Natural killer cell (primary cell): ENCODE measurements around the gene PLPP4. TPM values are rescaled to one million over a fixed set of nuclear protein-coding genes. Genes with fewer than 3 reads are reported as not detected.

Source experiments
- ATAC-seq, 3 donors: fragments of 150-1000 bp in 2 of 3; fragments of 200-7000 bp in 1 of 3; cut with Tn5 transposase; 1 replicate in 1 of 3; 2 replicates in 2 of 3; pipeline ENCODE4 v1.10.0; 2021; ENCODE audit warnings: mild to moderate bottlenecking in 2 of 3, moderate library complexity in 2 of 3
- DNase-seq, 2 donors: peaks; one replicate each; pipeline versions ENCODE4 v3.0.0 to v3.0.0-alpha.2; 2013 to 2021; ENCODE audit warnings: mixed read lengths in 1 of 2
- H3K27ac ChIP-seq: one replicate; pipeline ENCODE4 v1.5.1; 2013; ENCODE audit warnings: mild to moderate bottlenecking, low read length
- H3K27me3 ChIP-seq: one replicate; pipeline ENCODE4 v1.6.1; 2013; ENCODE audit warnings: low read length; ENCODE audit not compliant: control insufficient read depth, insufficient read depth
- H3K36me3 ChIP-seq: one replicate; pipeline ENCODE4 v1.6.1; 2013; ENCODE audit warnings: low read length; ENCODE audit not compliant: control insufficient read depth, insufficient read depth
- H3K4me1 ChIP-seq: one replicate; pipeline ENCODE4 v1.6.1; 2013; ENCODE audit warnings: low read length; ENCODE audit not compliant: control insufficient read depth, insufficient read depth
- H3K4me3 ChIP-seq: one replicate; pipeline ENCODE4 v1.5.1; 2013; ENCODE audit warnings: low read length
- H3K9me3 ChIP-seq: one replicate; pipeline ENCODE4 v1.6.1; 2013; ENCODE audit warnings: low read length; ENCODE audit not compliant: control insufficient read depth, insufficient read depth
- H3K27ac Mint-ChIP-seq, 2 donors: one replicate each; pipeline ENCODE4 v1.8.0; 2022; ENCODE audit warnings: mild to moderate bottlenecking in 2 of 2, mixed read lengths in 2 of 2, moderate library complexity in 1 of 2
- H3K27me3 Mint-ChIP-seq, 2 donors: one replicate each; pipeline ENCODE4 v1.8.0; 2022; ENCODE audit warnings: low read depth in 2 of 2, mixed read lengths in 2 of 2
- H3K36me3 Mint-ChIP-seq: one replicate; pipeline ENCODE4 v1.8.0; 2022; ENCODE audit warnings: mixed read lengths
- H3K4me1 Mint-ChIP-seq, 2 donors: one replicate each; pipeline ENCODE4 v1.8.0; 2022; ENCODE audit warnings: mixed read lengths in 2 of 2
- H3K4me3 Mint-ChIP-seq: one replicate; pipeline ENCODE4 v1.8.0; 2022; ENCODE audit warnings: mild to moderate bottlenecking, moderate library complexity, mixed read lengths
- H3K9me3 Mint-ChIP-seq, 2 donors: one replicate each; pipeline ENCODE4 v1.8.0; 2022; ENCODE audit warnings: mixed read lengths in 2 of 2
- WGBS: methylation state at CpG from one replicate; pipeline ENCODE4 v1.1.7; 2013; ENCODE audit warnings: missing lambda C conversion rate; ENCODE audit not compliant: insufficient coverage; 5-methylcytosine and 5-hydroxymethylcytosine counted together
- intact Hi-C: fragments of 100-400 bp; cut with micrococcal nuclease; formaldehyde crosslinking; loops from one replicate; pipeline ENCODE4 v1.14.2; 2022
- total RNA-seq, 4 donors: library from RNA; stranded (reverse); fragments of 120-200 nt in 1 of 4; gene quantifications; one replicate each; pipeline versions ENCODE4 v1.2.3 to v1.2.4, GENCODE V29; 2013 to 2022
- TF ChIP-seq, protein P1 (sequence below): fragments of 200-600 bp; IDR thresholded peaks from one replicate; pipeline ENCODE4 v1.8.0; 2022; ENCODE audit warnings: antibody characterized with exemption

PLPP4 gene
- total RNA-seq, 3 donors from 2014 or later (not counting 1 experiment from before 2014, with no cell fraction given): not detected

GRCh38 chr10:120508393-120508792, 51.4 kb downstream of the PLPP4 start:
- intact Hi-C loops: no loop called here
- H3K27ac ChIP-seq: no peak overlapping the region
- no peak overlapping the region for H3K4me3 Mint-ChIP-seq
- H3K9me3 Mint-ChIP-seq: no peaks in the 10 kb centered on the region
- 72% methylated on average over 6 of the region's 7 CpGs for WGBS
- peak in 1 of 2 donors; percentile 3 for DNase-seq
- no peaks in the 10 kb centered on the region for H3K36me3 Mint-ChIP-seq
- no peaks in the 10 kb centered on the region for H3K36me3 ChIP-seq
- H3K27me3 ChIP-seq: no peaks in the 10 kb centered on the region
- H3K4me1 ChIP-seq: no peaks in the 10 kb centered on the region
- no peak overlapping the region for H3K4me3 ChIP-seq
- H3K27me3 Mint-ChIP-seq: peaks cover 8 to 25% of the 10 kb centered on the region in 2 donors
- no peak for ATAC-seq
- H3K9me3 ChIP-seq: no peaks in the 10 kb centered on the region
- no peaks in the 10 kb centered on the region for H3K4me1 Mint-ChIP-seq
- no peak overlapping the region for H3K27ac Mint-ChIP-seq
- TF ChIP-seq, protein P1, sequence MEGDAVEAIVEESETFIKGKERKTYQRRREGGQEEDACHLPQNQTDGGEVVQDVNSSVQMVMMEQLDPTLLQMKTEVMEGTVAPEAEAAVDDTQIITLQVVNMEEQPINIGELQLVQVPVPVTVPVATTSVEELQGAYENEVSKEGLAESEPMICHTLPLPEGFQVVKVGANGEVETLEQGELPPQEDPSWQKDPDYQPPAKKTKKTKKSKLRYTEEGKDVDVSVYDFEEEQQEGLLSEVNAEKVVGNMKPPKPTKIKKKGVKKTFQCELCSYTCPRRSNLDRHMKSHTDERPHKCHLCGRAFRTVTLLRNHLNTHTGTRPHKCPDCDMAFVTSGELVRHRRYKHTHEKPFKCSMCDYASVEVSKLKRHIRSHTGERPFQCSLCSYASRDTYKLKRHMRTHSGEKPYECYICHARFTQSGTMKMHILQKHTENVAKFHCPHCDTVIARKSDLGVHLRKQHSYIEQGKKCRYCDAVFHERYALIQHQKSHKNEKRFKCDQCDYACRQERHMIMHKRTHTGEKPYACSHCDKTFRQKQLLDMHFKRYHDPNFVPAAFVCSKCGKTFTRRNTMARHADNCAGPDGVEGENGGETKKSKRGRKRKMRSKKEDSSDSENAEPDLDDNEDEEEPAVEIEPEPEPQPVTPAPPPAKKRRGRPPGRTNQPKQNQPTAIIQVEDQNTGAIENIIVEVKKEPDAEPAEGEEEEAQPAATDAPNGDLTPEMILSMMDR: no peak

GRCh38 chr10:120508966-120509365, 51.9 kb downstream of the PLPP4 start:
- WGBS: 100% methylated on average over 1 of the region's 1 CpG
- Histone ChIP-seq H3K4me3 (no peak overlapping the region), H3K4me1 (no peaks in the 10 kb centered on the region), H3K27me3 (no peaks in the 10 kb centered on the region), H3K36me3 (no peaks in the 10 kb centered on the region), H3K27ac (no peak overlapping the region), H3K9me3 (no peaks in the 10 kb centered on the region)
- ATAC-seq (no peak), DNase-seq (no peak)
- Mint-ChIP-seq H3K4me1 (no peaks in the 10 kb centered on the region), H3K4me3 (no peak overlapping the region), H3K9me3 (no peaks in the 10 kb centered on the region), H3K27ac (no peak overlapping the region), H3K27me3 (peaks cover 3 to 19% of the 10 kb centered on the region in 2 donors), H3K36me3 (no peaks in the 10 kb centered on the region)
- TF ChIP-seq, protein P1: no peak
- intact Hi-C loops: no loop called here

GRCh38 chr10:120511165-120511564, 54.1 kb downstream of the PLPP4 start:
- no peak for ATAC-seq
- intact Hi-C loops: no loop called here
- H3K27ac ChIP-seq: no peak overlapping the region
- no peak for DNase-seq
- no peaks in the 10 kb centered on the region for H3K36me3 Mint-ChIP-seq
- H3K9me3 Mint-ChIP-seq: no peaks in the 10 kb centered on the region
- WGBS: 88% methylated on average over 3 of the region's 3 CpGs
- H3K4me3 Mint-ChIP-seq: no peak overlapping the region
- H3K4me1 Mint-ChIP-seq: no peaks in the 10 kb centered on the region
- no peaks in the 10 kb centered on the region for H3K4me1 ChIP-seq
- H3K4me3 ChIP-seq: no peak overlapping the region
- no peak overlapping the region for H3K27ac Mint-ChIP-seq
- no peaks in the 10 kb centered on the region for H3K27me3 ChIP-seq
- H3K27me3 Mint-ChIP-seq: peaks cover 0 to 2% of the 10 kb centered on the region in 2 donors
- H3K36me3 ChIP-seq: no peaks in the 10 kb centered on the region
- TF ChIP-seq, protein P1: no peak
- no peaks in the 10 kb centered on the region for H3K9me3 ChIP-seq

DNA sequence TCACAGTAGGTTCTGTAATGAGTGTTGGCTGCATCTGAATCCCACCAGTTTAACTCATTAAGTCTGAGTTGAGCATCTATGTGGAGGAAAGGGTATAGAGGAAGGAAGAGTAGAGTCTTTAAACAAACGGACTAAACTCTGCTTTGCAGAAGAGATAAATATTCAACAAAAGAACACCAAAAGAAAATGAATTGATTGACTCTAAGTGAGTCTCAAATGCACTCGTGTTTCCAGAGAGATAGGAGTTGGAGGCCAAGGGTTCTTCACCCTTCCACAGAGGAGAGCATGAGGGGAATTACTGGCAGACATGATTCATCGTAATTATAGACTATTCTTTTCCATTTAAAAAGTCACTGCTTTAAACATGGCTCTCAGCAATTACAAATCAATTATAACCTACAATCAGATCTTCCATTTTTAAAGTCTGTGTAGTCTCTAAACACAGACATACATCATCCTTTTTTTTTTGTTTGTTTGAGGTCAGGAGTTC, 56.3 kb downstream of the PLPP4 start:
- Histone ChIP-seq H3K27me3 (no peaks in the 10 kb centered on the region), H3K9me3 (no peaks in the 10 kb centered on the region), H3K4me3 (no peak overlapping the region), H3K4me1 (no peaks in the 10 kb centered on the region), H3K36me3 (no peaks in the 10 kb centered on the region), H3K27ac (no peak overlapping the region)
- Mint-ChIP-seq H3K9me3 (no peaks in the 10 kb centered on the region), H3K27me3 (no peaks in the 10 kb centered on the region), H3K4me3 (no peak overlapping the region), H3K36me3 (no peaks in the 10 kb centered on the region), H3K4me1 (no peaks in the 10 kb centered on the region), H3K27ac (no peak overlapping the region)
- TF ChIP-seq, protein P1: no peak
- WGBS: 44% methylated on average over 2 of the region's 3 CpGs
- ATAC-seq (no peak), DNase-seq (no peak)
- intact Hi-C loops: no loop called here
